Left renal pelvis (tissue), 4 donors: Measurements from ENCODE around the gene PTPRG. TPM values are rescaled to one million over a fixed set of nuclear protein-coding genes. Genes with fewer than 3 reads are reported as not detected.

Source experiments
- DNase-seq, 4 donors: peaks; one replicate each; pipeline ENCODE4 v3.0.0-alpha.2; 2013; ENCODE audit warnings: low read depth in 4 of 4, low spot score in 3 of 4
- polyA plus RNA-seq, 4 donors: library from polyadenylated mRNA; unstranded; fragments of 120-200 nt; gene quantifications; one replicate each; pipeline ENCODE4 v1.2.1, GENCODE V29; 2013; ENCODE audit not compliant: insufficient read length in 4 of 4

PTPRG gene
- polyA plus RNA-seq, 4 donors: 42.4 to 90.2 (median 79.5) TPM

GRCh38 chr3:62117903-62118548 is 556.7 kb downstream of the PTPRG start:
- no peak for DNase-seq

GRCh38 chr3:62119139-62119538 is 557.8 kb downstream of the PTPRG start:
- no peak for DNase-seq

- no peak for DNase-seq
These were observed 561.4 kb downstream of the PTPRG start for GRCh38 chr3:62122819-62123218.

- DNase-seq: no peak
These were observed 564.0 kb downstream of the PTPRG start for GRCh38 chr3:62125380-62125779.

- no peak for DNase-seq
These were observed 565.7 kb downstream of the PTPRG start for GRCh38 chr3:62127116-62127515.

GRCh38 chr3:62128051-62128450 is 566.7 kb downstream of the PTPRG start:
- no peak for DNase-seq

- DNase-seq: no peak
These were observed 567.3 kb downstream of the PTPRG start for GRCh38 chr3:62128681-62129080.

- DNase-seq: no peak
These were observed 569.7 kb downstream of the PTPRG start for GRCh38 chr3:62131050-62131449.

- DNase-seq: no peak
These were observed 570.2 kb downstream of the PTPRG start for GRCh38 chr3:62131620-62132019.

GRCh38 chr3:62132027-62132602 is 570.7 kb downstream of the PTPRG start:
- DNase-seq: no peak

- DNase-seq: no peak
These were observed 571.6 kb downstream of the PTPRG start for GRCh38 chr3:62133015-62133414.

GRCh38 chr3:62134061-62134496 is 572.7 kb downstream of the PTPRG start:
- DNase-seq: no peak

- no peak for DNase-seq
These were observed 574.4 kb downstream of the PTPRG start for GRCh38 chr3:62135741-62136140.

GRCh38 chr3:62139957-62140356 is 578.6 kb downstream of the PTPRG start:
- no peak for DNase-seq

GRCh38 chr3:62142331-62143085 is 581.1 kb downstream of the PTPRG start:
- DNase-seq: no peak

- no peak for DNase-seq
These were observed 582.6 kb downstream of the PTPRG start for GRCh38 chr3:62143843-62144450.

- no peak for DNase-seq
These were observed 583.1 kb downstream of the PTPRG start for GRCh38 chr3:62144482-62144881.

- no peak for DNase-seq
These were observed 583.9 kb downstream of the PTPRG start for GRCh38 chr3:62145086-62145757.

- no peak for DNase-seq
These were observed 588.2 kb downstream of the PTPRG start for GRCh38 chr3:62149539-62149938.

GRCh38 chr3:62149962-62150361 is 588.6 kb downstream of the PTPRG start:
- no peak for DNase-seq

GRCh38 chr3:62151591-62151990 is 590.2 kb downstream of the PTPRG start:
- no peak for DNase-seq
